GM19035 (cell line): ENCODE results near the gene PPIP5K2.
A peak's percentile ranks its signal among the peaks of the same experiment; 100 is the strongest.
"Not testable (repeated sequence)": the region's sequence is repeated elsewhere in the genome, so short reads cannot be mapped to it uniquely, and the experiment has no call there.

Experiments used
- ATAC-seq: cut with Tn5 transposase; IDR thresholded peaks from one replicate; pipeline ENCODE4 v1.9.1; 2021; ENCODE audit not compliant: unreplicated experiment

Gene PPIP5K2

DNA sequence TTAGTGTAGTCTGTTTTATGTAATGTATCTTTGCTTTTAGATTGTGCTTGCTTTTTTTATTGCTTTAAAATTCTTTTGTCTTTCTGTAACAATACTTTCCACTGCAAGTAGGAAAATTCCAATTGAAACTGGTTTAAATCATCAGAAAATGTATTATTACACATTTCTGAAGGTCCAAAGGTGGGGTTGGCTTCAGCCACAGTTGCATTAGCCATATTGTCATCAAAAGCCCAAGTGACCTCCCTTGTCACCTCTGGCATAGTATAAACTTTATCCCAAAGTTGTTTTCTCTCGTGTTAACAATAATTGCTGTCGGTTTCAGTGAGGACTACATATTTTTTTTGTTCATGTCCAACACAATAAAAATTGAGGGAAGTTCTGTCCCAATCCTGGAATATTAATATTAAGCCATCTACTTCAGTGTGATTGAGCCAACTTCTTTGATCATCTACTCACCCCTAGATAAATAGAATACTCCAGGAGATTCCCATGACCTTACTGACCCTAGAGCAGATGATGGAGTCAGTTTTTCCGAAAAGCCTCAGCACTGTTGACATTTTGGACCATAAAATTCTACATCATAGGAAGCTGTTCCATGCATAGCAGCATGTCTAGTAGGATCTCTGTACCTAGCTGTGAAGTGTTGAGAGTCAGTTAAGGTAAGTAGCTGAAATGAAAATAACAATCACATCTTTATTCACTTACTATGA is 86.0 kb downstream of the PPIP5K2 start:
- no peak for ATAC-seq

- ATAC-seq, result no peak
Observed at GRCh38 chr5:103207011-103207410, 86.9 kb downstream of the PPIP5K2 start.

DNA sequence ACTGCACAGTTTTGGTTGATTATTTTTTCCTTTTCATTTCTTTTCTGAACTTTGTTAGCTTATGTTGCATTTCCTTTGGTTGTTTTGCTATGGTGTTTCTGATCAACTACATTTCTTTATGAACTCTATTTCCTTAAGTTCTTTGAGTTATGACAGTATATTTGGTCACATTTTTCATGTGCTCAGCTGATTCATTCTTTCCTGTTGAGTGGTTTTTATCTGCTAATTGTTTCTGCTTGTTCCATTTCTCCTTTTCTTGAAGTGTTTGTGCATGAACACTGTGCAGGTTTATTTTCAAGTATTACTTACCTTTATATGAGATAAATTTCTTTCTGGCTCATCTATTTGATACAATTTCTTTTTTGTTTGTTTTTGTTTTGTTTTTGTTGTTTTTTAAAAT is 87.6 kb downstream of the PPIP5K2 start:
- ATAC-seq, result no peak

- ATAC-seq, result no peak
Observed at GRCh38 chr5:103208460-103208859, 88.4 kb downstream of the PPIP5K2 start.

DNA sequence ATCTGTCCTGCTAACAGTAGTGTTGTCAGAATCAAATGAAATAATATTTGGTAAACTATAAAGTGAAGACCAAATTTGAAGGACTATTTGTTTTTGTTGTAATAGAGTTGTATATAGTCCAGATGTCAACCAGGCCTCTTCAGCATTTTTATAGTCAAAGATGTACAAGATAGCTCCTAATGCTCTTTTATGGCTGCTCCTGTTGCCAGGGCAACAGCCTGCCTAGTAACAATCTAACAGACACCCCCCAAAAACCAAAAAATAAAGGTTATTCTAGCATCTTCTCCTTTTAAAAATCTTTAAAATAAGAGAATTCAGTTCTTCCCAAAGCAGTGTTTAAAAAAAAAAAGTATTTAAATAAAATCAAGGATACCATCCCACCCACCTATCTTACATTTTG is 89.0 kb downstream of the PPIP5K2 start:
- ATAC-seq, result no peak

DNA sequence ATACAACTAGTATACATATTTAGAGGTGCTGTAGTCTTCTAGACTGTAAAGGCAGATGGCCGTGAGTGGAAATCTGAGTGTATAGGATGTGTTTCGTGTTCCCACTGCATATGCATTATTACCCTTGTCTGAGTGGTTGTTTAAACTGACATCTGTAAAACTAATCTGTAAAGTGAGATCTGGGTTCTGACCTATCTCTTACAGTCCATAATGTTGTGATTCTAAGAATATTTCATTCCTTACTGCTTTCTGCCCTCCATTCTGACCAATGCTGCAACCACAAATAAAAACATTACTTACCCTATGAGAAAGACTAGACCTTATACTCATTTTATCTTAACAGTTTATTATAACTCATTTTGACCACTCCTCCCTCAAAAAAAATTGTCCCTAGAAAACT is 90.9 kb downstream of the PPIP5K2 start:
- no peak for ATAC-seq

- ATAC-seq, result peak; percentile 57
Observed at GRCh38 chr5:103211576-103212561, 91.8 kb downstream of the PPIP5K2 start.

DNA sequence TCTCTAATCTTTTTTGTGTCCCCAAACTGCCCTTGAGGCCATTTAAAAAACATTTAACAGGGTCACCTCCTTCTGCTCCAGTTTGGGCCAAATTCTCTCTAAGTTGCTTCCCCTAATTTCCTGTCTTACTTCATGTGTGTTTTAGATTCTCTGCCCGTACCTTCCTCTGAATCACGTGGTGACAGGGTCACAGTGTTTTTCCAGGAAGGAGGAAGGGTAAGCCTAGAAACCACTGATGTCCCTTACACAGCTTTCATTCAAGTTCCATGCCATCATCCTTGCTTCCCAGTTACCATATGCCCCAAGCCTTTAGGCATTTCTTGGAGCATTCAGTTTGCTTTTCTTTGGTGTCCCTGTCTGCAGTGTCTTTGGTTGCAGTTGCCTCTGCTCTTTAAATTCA is 96.0 kb downstream of the PPIP5K2 start:
- ATAC-seq, result no peak

DNA sequence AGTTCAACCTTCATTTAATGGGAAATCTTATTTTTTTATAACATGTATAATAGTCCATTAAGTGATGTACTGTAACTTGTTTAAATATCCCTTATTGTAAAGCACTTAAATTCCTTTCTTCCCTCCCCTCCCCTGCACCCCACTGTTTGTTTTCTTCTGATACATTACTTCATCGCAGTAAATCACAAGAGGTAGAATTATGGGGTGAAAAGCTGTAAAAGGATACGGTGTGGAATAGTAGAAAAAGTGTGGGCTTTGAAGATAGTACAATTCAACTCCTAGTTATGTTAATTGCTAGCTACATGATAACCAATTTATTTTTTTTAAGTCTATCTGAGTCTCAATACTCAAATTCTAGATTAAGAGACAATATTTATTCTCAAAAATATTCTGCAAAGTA is 96.6 kb downstream of the PPIP5K2 start:
- no peak for ATAC-seq

GRCh38 chr5:103217101-103217500 is 97.0 kb downstream of the PPIP5K2 start:
- ATAC-seq, result no peak

DNA sequence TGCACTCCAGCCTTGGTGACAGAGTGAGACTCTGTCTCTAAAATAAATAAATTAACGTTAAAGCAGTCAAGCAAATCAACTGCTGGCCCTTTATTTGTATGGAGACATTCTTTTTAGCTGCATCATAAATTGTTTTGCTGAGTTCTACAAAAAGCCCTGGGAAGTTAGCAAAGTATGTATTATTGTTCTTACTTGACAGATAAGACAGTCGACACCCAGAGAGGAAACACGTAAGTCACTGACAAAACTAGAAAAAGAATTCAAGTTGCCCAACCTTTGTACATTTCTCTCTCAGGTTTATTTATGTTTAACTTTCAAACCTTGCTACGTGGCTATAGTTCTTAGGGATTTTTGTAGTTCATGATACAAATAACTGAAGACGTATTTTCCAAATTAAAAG is 98.1 kb downstream of the PPIP5K2 start:
- ATAC-seq, result no peak

- ATAC-seq, result not testable (repeated sequence)
Observed at GRCh38 chr5:103219074-103219473, 99.0 kb downstream of the PPIP5K2 start.

DNA sequence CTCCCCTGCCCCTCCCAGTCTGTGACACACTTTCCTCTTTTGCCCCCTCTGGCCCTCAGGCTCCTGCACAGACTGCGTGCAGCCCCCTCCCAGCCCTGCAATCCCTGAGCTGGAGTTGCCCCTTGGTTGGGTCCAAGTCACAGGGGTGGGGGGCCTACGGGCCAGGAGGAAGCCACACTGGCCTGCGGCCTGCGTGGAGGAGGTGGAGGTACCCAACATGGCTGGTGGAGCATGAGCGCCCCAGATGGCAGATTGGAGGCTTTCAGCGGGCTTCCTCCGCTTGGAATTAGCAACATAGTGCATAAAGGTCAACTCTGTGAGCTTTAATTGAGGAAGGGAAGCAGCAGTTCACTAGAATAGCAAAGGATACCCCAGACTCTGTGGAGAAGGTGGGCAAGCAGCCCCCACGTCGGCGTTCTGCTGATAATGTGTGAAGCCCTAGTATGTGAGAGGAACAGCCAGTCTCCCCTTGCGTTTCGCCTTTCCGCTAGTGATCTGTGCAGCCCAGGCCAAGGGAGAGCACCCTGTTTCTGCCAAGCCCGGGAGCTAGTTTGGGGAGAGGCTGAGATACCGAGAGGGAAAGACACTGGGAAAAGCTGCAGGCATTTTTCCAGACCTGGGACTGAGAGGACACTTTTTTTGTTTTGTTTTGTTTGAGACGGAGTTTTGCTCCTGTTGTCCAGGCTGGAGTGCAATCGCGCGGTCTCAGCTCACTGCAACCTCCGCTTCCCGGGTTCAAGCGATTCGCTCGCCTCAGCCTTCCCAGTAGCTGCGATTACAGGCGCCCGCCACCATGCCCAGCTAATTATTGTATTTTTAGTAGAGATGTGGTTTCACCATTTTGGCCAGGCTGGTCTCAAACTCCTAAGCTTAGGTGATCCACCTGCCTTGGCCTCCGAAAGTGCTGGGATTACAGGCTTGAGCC is 103.2 kb downstream of the PPIP5K2 start:
- ATAC-seq, result no peak

GRCh38 chr5:103224118-103224893 is 104.2 kb downstream of the PPIP5K2 start:
- ATAC-seq, result peak; percentile 93

DNA sequence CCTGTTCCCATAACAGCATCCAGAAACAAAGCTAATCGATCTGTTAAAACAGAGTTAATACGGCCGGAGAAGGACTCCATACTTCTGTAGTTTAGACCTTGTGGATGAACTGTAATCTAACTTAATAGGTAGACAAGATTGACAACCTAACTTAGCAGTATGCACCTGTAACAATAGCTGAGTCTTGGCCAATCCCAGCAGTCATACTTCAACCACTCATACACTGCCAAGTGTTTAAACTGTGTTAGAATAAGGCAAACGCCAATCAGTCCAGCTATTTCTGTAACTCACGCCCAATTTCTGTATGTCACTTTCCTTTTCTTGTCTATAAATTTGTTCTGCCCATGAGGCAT is 104.8 kb downstream of the PPIP5K2 start:
- no peak for ATAC-seq

GRCh38 chr5:103228061-103228460 is 108.0 kb downstream of the PPIP5K2 start:
- no peak for ATAC-seq

GRCh38 chr5:103228588-103228987 is 108.5 kb downstream of the PPIP5K2 start:
- no peak for ATAC-seq

DNA sequence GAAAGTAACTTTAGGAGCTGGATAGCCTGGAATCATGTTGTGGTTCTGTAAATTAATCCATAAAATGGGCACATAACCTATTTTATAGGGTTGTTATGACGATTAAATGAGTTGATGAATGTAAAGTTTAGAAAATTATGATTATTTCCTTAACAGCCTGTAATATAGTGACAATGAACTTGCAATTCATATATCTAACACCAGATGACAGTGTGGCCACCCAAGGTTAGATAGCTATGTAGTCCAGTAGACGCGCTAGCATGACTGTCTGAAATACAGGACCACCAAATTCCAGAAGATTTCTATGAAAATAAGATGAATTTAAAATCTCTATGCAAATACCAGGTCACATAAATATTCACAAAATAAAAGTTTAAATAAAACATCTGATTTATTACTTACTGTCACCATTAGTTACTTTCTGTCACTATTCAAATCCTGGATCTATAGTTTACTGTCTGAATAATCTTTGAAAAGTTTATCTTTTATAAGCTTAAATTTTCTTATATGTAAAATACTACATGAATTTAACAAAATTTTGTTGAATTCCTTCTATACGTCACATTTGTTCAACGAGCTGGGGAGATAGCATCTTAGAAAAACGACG is 112.4 kb downstream of the PPIP5K2 start:
- peak; percentile 69 for ATAC-seq

DNA sequence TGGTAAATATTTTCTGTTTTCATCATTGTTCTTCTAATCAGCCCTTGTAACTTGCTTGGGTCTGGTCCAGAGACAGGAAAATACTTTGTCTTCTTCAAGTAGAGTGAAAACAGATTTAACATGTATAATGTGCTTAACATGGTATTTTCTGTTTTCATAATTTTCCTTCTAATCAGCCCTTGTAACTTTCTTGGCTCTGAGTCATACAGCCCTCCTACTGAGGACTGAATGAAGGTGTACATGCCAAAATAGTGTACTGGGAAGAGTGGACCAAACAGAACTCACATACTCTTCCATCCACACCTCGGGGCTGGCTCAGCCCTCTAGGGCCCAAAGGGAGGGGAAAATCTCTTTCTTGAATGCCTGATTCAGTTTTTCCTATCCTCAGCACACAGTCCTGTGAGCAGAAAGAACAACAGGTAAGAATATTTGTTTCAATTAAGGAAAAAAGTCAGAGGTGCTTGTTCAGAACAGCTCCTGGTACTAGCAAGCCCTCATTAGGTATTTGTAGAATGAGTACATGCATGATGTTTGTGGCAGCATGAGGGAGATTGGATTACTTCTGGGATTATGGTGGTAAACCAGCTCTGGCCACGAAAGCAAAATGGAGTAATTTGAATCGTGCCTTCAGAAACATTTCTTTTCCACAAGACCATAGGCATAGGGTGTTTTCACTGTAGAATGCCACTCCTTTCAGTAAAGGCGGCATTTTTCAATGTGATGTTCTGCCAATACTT is 114.3 kb downstream of the PPIP5K2 start:
- no peak for ATAC-seq
